HepG2 (cell line): ENCODE results near the gene KLF13. TPM values are rescaled to one million over a fixed set of nuclear protein-coding genes. Genes with fewer than 3 reads are reported as not detected.

Experiments
- ATF2 ChIP-seq: sonication (generic); formaldehyde crosslinking; IDR thresholded peaks from 2 replicates; pipeline ENCODE4 v1.4.0; 2020; ENCODE audit warnings: missing genetic modification reagents
- BRD4 ChIP-seq: sonication (generic); formaldehyde crosslinking; IDR thresholded peaks from 2 replicates; pipeline ENCODE4 v1.4.0; 2020; ENCODE audit warnings: missing genetic modification reagents
- DPF2 ChIP-seq: sonication (generic); formaldehyde crosslinking; IDR thresholded peaks from 2 replicates; pipeline ENCODE4 v1.4.0; 2020; ENCODE audit warnings: mild to moderate bottlenecking, low read depth, missing genetic modification reagents, borderline replicate concordance
- KAT7 ChIP-seq: IDR thresholded peaks from 2 replicates; pipeline ENCODE4 v1.6.1; 2018; ENCODE audit warnings: borderline replicate concordance, missing compliant biosample characterization
- MIER2 ChIP-seq: IDR thresholded peaks from 2 replicates; pipeline ENCODE4 v1.6.1; 2016; ENCODE audit warnings: missing biosample characterization, missing genetic modification reagents
- SRF ChIP-seq: IDR thresholded peaks from 2 replicates; pipeline ENCODE4 v1.6.1; 2011; ENCODE audit warnings: mild to moderate bottlenecking, low read depth, low read length, moderate library complexity
- TFDP2 ChIP-seq: sonication (generic); formaldehyde crosslinking; IDR thresholded peaks from 2 replicates; pipeline ENCODE4 v1.4.0; 2020; ENCODE audit warnings: missing genetic modification reagents
- ZNF207 ChIP-seq: fragments of 450-650 bp; IDR thresholded peaks from 2 replicates; pipeline ENCODE4 v1.6.1; 2016; ENCODE audit warnings: antibody characterized with exemption, borderline replicate concordance
- polyA plus RNA-seq, 8 experiments: library from polyadenylated mRNA; depleted of rRNA in 3 of 8; stranded (reverse) in 7 of 8; unstranded in 1 of 8; fragments of >200 nt; fragmentation: Illumina TruSeq in 4 of 8; extraction: Trizol in 4 of 8; gene quantifications; 2 replicates each; pipeline versions ENCODE4 v1.2.1 to v1.2.3, GENCODE V29; 2011 to 2016; ENCODE audit warnings: low read depth in 4 of 8, missing spikeins in 1 of 8, mixed read lengths in 1 of 8; ENCODE audit not compliant: insufficient read depth in 1 of 8
- total RNA-seq, 5 experiments: library from RNA; depleted of rRNA; stranded (reverse); fragments of >200 nt; fragmentation: Illumina TruSeq; extraction: Trizol; gene quantifications; 2 replicates each; pipeline ENCODE4 v1.2.3, GENCODE V29; 2016; ENCODE audit warnings: low read depth in 1 of 5
- TF ChIP-seq, protein P1 (sequence below): sonication (generic); formaldehyde crosslinking; IDR thresholded peaks from 2 replicates; pipeline ENCODE4 v1.4.0; 2020; ENCODE audit warnings: missing genetic modification reagents
- TF ChIP-seq, protein P2 (sequence below): sonication (generic); formaldehyde crosslinking; IDR thresholded peaks from 2 replicates; pipeline ENCODE4 v1.9.0; 2022; ENCODE audit warnings: missing genetic modification reagents, mild to moderate bottlenecking, borderline replicate concordance

KLF13 gene
- total and polyA plus RNA-seq, 2 of the 13 experiments (the other 11 are each of a cell fraction or from before 2014, with no cell fraction given) = 16.8 to 25.1 TPM

DNA sequence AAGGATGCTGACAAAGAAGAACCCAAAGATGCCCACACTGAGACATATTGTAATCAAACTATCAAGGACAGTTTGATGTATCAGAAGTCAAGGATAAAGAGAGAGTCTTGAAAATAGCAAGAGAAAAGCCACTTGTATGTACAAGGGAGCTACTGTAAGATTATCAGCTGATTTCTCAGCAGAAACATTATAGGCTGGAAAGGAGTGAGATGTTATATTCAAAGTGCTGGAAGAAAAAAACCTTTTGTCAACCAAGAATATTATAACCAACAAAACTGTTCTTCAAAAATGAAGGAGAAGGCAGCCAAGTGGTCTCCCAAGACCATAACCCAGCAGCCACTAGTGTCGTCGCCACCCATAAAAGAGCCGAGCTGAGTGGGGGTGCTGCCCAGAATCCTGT lies 93.2 kb downstream of the KLF13 start (continued):
- TF ChIP-seq ZNF207 (no peak), DPF2 (no peak), BRD4 (CRISPR knock-in tag) (no peak), MIER2 (CRISPR knock-in tag) (no peak), SRF (no peak), TFDP2 (CRISPR knock-in tag) (no peak), KAT7 (no peak), ATF2 (CRISPR knock-in tag) (no peak)
- TF ChIP-seq, protein P1, sequence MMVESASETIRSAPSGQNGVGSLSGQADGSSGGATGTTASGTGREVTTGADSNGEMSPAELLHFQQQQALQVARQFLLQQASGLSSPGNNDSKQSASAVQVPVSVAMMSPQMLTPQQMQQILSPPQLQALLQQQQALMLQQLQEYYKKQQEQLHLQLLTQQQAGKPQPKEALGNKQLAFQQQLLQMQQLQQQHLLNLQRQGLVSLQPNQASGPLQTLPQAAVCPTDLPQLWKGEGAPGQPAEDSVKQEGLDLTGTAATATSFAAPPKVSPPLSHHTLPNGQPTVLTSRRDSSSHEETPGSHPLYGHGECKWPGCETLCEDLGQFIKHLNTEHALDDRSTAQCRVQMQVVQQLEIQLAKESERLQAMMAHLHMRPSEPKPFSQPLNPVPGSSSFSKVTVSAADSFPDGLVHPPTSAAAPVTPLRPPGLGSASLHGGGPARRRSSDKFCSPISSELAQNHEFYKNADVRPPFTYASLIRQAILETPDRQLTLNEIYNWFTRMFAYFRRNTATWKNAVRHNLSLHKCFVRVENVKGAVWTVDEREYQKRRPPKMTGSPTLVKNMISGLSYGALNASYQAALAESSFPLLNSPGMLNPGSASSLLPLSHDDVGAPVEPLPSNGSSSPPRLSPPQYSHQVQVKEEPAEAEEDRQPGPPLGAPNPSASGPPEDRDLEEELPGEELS (CRISPR knock-in tag) = no peak
- TF ChIP-seq, protein P2, sequence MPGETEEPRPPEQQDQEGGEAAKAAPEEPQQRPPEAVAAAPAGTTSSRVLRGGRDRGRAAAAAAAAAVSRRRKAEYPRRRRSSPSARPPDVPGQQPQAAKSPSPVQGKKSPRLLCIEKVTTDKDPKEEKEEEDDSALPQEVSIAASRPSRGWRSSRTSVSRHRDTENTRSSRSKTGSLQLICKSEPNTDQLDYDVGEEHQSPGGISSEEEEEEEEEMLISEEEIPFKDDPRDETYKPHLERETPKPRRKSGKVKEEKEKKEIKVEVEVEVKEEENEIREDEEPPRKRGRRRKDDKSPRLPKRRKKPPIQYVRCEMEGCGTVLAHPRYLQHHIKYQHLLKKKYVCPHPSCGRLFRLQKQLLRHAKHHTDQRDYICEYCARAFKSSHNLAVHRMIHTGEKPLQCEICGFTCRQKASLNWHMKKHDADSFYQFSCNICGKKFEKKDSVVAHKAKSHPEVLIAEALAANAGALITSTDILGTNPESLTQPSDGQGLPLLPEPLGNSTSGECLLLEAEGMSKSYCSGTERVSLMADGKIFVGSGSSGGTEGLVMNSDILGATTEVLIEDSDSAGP = no peak
- TF ChIP-seq, all 625 proteins: peak for 0
